Vagina (tissue), 2 donors: ENCODE data around the gene ANKIB1. TPM values are rescaled to one million over a fixed set of nuclear protein-coding genes. Genes with fewer than 3 reads are reported as not detected.

Experiments
- DNase-seq, 2 donors: peaks; one replicate each; pipeline ENCODE4 v3.0.0-alpha.2; 2017; ENCODE audit errors: extremely low spot score in 2 of 2
- H3K27ac ChIP-seq: fragments of 200-600 bp; sonication (generic); one replicate; pipeline ENCODE4 v1.5.1; 2019
- H3K27me3 ChIP-seq: fragments of 200-600 bp; sonication (generic); one replicate; pipeline ENCODE4 v1.5.1; 2019
- H3K36me3 ChIP-seq, 2 donors: fragments of 200-600 bp; sonication (generic); one replicate each; pipeline ENCODE4 v1.5.1; 2017 to 2019
- H3K4me1 ChIP-seq: fragments of 200-600 bp; sonication (generic); one replicate; pipeline ENCODE4 v1.5.1; 2019
- H3K4me3 ChIP-seq, 2 donors: fragments of 200-600 bp; sonication (generic); 1 replicate in 1 of 2; 2 replicates in 1 of 2; pipeline ENCODE4 v1.5.1; 2016 to 2019
- H3K9me3 ChIP-seq: fragments of 200-600 bp; sonication (generic); one replicate; pipeline ENCODE4 v1.5.1; 2019
- POLR2A ChIP-seq, 2 donors: fragments of 450-650 bp; IDR thresholded peaks; one replicate each; pipeline ENCODE4 v1.6.1; 2017; ENCODE audit warnings: antibody characterized with exemption in 2 of 2, mild to moderate bottlenecking in 2 of 2, moderate library complexity in 2 of 2
- POLR2AphosphoS5 ChIP-seq, 2 donors: sonication (generic); formaldehyde crosslinking; IDR thresholded peaks; one replicate each; pipeline ENCODE4 v1.9.0; 2017; ENCODE audit warnings: antibody characterized with exemption in 2 of 2, mild to moderate bottlenecking in 2 of 2, low read depth in 1 of 2; ENCODE audit not compliant: insufficient read depth in 1 of 2
- intact Hi-C: fragments of 100-400 bp; cut with DNase I; formaldehyde crosslinking; loops from one replicate; pipeline ENCODE4 v1.15.1; 2023
- total RNA-seq: library from RNA; depleted of rRNA; stranded (reverse); fragments of >200 nt; gene quantifications from one replicate; pipeline ENCODE4 v1.2.3, GENCODE V29; 2016
- TF ChIP-seq, protein P1 (sequence below), 3 experiments: fragments of 450-650 bp in 2 of 3; fragments of 200-600 bp in 1 of 3; sonication (generic) in 1 of 3; IDR thresholded peaks; one replicate each; pipeline ENCODE4 v1.5.1; 2017 to 2019; ENCODE audit warnings: antibody characterized with exemption in 3 of 3, mild to moderate bottlenecking in 2 of 3, moderate library complexity in 2 of 3

The ANKIB1 gene
- total RNA-seq, 1 donor from 2014 or later = 27.7 TPM

GRCh38 chr7:92332782-92333181, 87.0 kb downstream of the ANKIB1 start:
- intact Hi-C loops = no loop called here
- Histone ChIP-seq H3K27ac (no peak overlapping the region), H3K4me1 (no peaks in the 10 kb centered on the region), H3K27me3 (no peaks in the 10 kb centered on the region), H3K36me3 (peaks cover 0 to 13% of the 10 kb centered on the region in 2 donors), H3K4me3 (no peak overlapping the region), H3K9me3 (no peaks in the 10 kb centered on the region)
- no peak for DNase-seq
- TF ChIP-seq POLR2AphosphoS5 (IDR thresholded peaks at IDR 0.05; ENCODE audit: insufficient read depth in 1 of 2, low read depth in 1 of 2) (no peak), POLR2A (IDR thresholded peaks at IDR 0.05) (no peak)
- TF ChIP-seq, protein P1, sequence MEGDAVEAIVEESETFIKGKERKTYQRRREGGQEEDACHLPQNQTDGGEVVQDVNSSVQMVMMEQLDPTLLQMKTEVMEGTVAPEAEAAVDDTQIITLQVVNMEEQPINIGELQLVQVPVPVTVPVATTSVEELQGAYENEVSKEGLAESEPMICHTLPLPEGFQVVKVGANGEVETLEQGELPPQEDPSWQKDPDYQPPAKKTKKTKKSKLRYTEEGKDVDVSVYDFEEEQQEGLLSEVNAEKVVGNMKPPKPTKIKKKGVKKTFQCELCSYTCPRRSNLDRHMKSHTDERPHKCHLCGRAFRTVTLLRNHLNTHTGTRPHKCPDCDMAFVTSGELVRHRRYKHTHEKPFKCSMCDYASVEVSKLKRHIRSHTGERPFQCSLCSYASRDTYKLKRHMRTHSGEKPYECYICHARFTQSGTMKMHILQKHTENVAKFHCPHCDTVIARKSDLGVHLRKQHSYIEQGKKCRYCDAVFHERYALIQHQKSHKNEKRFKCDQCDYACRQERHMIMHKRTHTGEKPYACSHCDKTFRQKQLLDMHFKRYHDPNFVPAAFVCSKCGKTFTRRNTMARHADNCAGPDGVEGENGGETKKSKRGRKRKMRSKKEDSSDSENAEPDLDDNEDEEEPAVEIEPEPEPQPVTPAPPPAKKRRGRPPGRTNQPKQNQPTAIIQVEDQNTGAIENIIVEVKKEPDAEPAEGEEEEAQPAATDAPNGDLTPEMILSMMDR (IDR thresholded peaks at IDR 0.05) = no peak

GRCh38 chr7:92333866-92334265, 88.1 kb downstream of the ANKIB1 start:
- intact Hi-C loops = no loop called here
- peaks cover 0 to 7% of the 10 kb centered on the region in 2 donors for H3K36me3 ChIP-seq
- H3K27me3 ChIP-seq = no peaks in the 10 kb centered on the region
- H3K27ac ChIP-seq = no peak overlapping the region
- TF ChIP-seq POLR2A (IDR thresholded peaks at IDR 0.05) (no peak), POLR2AphosphoS5 (IDR thresholded peaks at IDR 0.05; ENCODE audit: insufficient read depth in 1 of 2, low read depth in 1 of 2) (no peak)
- TF ChIP-seq, protein P1 (IDR thresholded peaks at IDR 0.05) = no peak
- no peak overlapping the region for H3K4me3 ChIP-seq
- H3K4me1 ChIP-seq = no peaks in the 10 kb centered on the region
- no peak for DNase-seq
- H3K9me3 ChIP-seq = no peaks in the 10 kb centered on the region

GRCh38 chr7:92335574-92335973, 89.8 kb downstream of the ANKIB1 start:
- H3K4me3 ChIP-seq = no peak overlapping the region
- H3K36me3 ChIP-seq = no peaks in the 10 kb centered on the region
- DNase-seq = no peak
- no peaks in the 10 kb centered on the region for H3K27me3 ChIP-seq
- intact Hi-C loops = no loop called here
- no peak overlapping the region for H3K27ac ChIP-seq
- H3K9me3 ChIP-seq = no peaks in the 10 kb centered on the region
- TF ChIP-seq, protein P1 (IDR thresholded peaks at IDR 0.05) = no peak
- TF ChIP-seq POLR2A (IDR thresholded peaks at IDR 0.05) = no peak
- no peak for TF ChIP-seq POLR2AphosphoS5 (IDR thresholded peaks at IDR 0.05; ENCODE audit: insufficient read depth in 1 of 2, low read depth in 1 of 2)
- no peaks in the 10 kb centered on the region for H3K4me1 ChIP-seq

DNA sequence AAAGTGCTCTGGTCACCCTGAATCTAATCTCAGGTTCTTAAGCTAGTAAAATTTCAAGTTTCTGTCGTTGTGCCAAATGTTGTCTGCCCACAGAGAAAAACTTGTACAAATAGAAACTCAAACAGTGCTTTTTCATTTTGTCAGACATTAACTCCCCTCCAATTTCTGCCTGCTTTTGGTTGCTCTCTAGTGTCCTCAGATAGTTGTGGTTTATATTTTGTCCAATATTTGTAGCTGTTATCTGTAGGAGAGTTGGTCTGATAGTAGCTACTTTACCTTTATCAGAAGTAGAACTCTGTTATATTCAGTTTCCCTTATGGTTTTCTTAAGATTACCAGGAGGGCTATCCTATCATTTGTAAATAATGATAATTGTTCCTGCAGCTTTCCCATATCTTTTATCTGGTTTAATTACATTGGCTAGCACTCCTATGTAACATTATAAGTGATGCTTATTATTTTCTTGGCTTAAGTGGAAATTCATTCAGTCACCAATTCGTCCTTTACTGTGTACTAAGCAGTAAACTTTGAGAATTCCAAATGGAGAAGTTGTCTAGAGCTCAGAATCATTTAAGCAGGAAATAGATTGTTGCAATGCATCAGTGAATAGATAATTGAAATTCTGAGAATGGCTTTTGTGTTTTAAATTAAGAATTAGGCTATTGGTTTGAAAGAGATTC, 91.0 kb downstream of the ANKIB1 start:
- Histone ChIP-seq H3K4me1 (no peaks in the 10 kb centered on the region), H3K27me3 (no peaks in the 10 kb centered on the region), H3K36me3 (no peaks in the 10 kb centered on the region), H3K27ac (no peak overlapping the region), H3K4me3 (no peak overlapping the region), H3K9me3 (no peaks in the 10 kb centered on the region)
- no peak for TF ChIP-seq POLR2AphosphoS5 (IDR thresholded peaks at IDR 0.05; ENCODE audit: insufficient read depth in 1 of 2, low read depth in 1 of 2)
- TF ChIP-seq, protein P1 (IDR thresholded peaks at IDR 0.05) = no peak
- no peak for TF ChIP-seq POLR2A (IDR thresholded peaks at IDR 0.05)
- intact Hi-C loops = no loop called here
- no peak for DNase-seq

GRCh38 chr7:92340016-92340415, 94.2 kb downstream of the ANKIB1 start:
- H3K4me3 ChIP-seq = no peak overlapping the region
- no peaks in the 10 kb centered on the region for H3K27me3 ChIP-seq
- no peak for DNase-seq
- intact Hi-C loops = no loop called here
- TF ChIP-seq POLR2A (IDR thresholded peaks at IDR 0.05) (no peak), POLR2AphosphoS5 (IDR thresholded peaks at IDR 0.05; ENCODE audit: insufficient read depth in 1 of 2, low read depth in 1 of 2) (no peak)
- TF ChIP-seq, protein P1 (IDR thresholded peaks at IDR 0.05) = no peak
- peaks cover 0 to 3% of the 10 kb centered on the region in 2 donors for H3K36me3 ChIP-seq
- no peak overlapping the region for H3K27ac ChIP-seq
- H3K9me3 ChIP-seq = no peaks in the 10 kb centered on the region
- no peaks in the 10 kb centered on the region for H3K4me1 ChIP-seq
